ENCODE results near the gene PRKCE.

The PRKCE gene

DNA sequence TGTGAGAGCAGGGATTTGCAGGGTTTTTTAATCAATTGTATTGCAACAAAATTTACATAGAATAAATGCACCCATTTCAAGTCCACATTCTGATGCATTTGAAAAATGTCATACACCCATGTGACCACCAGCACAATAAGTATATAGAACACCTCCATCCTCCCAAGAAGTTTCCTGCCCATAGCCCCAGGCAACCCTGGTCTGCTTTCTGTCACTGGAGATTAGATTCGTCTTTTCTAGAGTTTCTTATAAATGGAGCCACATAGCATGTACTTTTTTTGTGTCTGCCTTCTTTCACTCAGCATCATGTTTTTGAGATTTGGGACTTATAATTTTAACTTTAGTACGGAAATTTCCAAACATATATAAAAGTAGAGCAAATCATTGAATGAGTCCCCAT lies 518.6 kb downstream of the PRKCE start:
- DNase-seq (ENCODE audit: low read depth): no peak

DNA sequence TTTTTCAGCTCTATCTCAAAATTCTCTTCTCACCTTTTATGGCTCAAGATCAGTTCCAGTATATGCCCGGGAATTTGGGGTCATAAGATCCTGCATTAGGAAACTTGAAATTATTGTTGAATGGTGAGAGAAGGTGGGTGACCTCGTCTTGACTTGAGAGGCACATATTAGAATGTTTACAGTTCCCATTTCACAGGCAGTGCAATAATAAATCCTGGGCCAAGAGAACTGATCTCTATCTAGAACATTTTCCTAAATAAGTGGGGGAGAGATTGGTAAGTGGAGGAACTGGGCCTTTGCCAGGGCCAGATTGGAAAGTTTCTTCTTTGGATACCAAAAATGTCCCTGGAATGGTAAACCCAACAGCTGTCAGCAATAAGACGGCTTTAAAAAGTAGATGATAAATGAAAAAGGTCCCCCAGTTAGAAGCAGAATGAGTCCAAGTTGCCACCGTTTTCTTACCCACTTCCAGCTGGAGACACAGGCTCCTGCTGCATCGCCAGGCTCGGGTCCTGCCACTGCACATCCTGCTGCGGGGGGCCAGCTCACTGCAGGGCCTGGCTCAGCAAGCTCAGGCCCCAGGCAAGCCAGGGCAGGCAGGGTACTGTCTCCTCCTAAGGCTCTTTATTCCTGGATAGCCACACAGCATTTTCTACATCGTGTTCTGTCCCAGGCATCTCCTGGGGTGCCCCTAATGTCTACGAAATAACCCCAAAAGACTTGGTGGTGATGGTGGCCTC lies 519.3 kb downstream of the PRKCE start:
- DNase-seq (ENCODE audit: low read depth): no peak

DNA sequence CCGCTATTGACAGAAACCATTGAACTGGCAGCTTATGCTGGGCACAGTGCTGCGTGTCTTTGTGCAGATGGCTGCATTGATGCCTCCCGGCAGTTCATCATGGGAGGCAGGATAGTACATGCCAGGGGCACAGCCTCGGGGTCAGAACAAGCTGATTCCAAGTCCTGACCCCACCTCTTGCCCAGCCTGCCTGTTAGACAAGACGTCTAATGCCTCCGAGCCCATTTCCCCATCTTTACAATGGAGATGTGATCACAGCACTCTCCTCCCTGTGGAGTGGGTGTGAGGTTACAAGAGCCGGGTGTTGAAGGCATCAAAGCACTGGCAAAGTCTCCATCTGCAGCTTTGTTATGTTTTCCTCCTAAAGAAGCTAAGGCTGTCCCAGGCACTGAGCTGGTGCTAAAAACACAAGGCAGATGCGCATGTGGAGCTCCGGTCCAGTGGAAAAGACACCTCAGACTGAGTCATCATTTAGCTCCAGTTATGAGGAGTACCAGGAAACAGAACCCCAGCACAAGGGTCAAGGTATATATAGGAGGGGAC lies 520.0 kb downstream of the PRKCE start:
- DNase-seq (ENCODE audit: low read depth): no peak

DNA sequence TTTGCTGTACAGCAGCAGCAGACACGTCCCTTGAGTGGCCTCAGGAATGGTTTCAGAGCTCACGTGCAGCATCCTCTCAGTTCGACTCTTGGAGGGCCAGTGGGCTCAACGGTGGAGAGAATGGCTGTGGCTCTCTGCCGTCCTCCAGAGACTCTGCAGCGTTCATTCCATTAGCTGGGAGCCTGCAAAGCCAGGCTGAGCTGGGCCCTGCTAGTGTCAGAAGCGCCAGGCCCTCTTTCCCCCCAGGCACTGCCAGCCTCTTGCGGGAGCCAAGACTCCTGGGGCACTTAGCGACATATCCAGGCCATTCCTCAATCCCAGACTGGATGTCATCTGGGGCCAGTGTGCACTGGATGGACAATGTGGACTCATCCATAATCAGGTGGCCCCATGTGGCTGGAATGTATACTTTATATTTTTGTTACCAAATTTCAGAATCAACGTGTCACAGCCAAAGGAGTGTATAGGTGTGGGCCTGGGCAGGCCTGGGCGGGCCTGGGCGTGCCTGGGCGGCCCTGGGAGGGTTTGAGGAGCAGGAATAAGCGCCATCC lies 520.6 kb downstream of the PRKCE start:
- no peak for DNase-seq (ENCODE audit: low read depth)

DNA sequence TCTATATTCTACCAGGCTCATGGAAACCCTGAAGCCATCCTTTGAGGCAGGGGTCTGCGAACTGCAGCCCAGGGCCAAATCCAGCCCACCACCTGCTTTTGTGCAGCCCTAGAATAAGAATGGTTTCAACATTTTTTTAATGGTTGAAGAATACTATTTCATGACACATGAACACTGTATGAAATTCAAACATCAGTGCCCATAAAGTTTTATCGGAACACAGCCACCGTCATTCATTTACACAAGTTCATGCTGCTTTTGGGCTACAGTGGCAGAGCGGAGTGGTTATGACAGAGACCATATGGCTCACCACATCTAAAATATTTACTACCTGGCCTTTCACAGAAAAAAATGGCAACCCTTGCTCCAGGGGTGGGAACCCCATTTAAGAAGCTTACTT lies 521.6 kb downstream of the PRKCE start:
- DNase-seq (ENCODE audit: low read depth): no peak

DNA sequence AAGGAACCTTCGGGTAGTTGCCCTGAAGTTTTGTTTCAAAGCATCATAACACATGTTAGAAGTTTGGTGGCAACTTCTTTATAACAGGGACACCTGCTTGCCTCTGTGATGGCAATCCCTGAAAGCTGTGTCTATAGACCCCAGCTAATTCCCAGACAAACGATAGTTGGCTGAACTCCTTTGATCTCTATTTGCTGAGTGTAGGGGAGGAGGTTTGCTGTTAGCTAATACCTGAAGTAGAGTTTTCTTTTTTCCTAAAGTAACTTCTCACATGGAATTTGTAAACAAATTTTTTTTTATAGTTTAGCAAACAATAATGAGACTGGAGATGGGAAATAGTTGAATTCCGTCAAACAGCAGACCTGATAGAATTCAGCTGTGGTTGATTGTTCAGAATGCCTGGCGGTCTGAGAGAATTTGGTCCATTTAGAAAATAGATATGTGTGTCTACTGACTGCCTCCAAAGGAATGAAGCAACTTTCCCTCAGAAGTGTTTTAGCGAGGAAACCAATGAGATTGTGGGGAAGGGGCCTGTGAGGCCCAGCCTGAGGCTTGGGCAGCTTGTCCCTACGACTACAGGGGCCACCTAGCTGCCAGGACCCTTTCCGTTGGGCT lies 522.3 kb downstream of the PRKCE start:
- no peak for DNase-seq (ENCODE audit: low read depth)

DNA sequence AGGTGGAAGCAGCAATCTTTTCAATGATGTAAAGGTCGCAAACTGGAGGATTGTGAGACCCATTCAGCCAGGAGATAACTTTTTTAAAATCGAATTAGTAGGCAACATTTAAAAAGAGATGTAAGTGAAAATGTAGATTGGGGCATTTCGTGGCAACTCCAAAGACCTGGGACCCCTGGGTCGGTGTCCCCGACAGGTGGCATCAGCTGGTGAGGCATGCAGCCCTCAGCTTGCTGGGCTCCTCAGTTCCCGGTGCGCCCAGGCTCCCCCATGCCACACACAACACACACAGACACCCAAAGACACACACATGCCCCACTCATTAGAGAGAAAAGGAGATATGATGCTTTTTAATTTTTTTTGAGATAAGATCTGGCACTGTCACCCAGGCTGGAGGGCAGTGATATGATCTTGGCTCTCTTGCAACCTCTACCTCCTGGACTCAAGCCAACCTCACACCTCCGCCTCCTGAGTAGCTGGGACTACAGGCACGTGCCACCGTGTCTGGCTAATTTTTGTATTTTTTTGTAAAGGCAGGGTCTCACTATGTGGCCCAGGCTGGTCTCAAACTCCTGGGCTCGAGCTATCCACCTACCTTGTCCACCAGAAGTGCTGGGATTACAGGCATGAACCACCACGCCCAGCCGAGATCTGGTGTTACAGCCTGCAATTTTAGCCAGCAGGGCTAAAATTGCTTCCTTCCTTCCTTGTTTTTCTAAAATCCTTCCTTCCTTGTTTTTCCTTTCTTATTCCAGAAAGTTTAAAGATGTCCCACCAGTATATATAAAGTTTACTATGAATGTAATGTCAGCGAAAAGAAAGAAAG lies 523.1 kb downstream of the PRKCE start:
- DNase-seq (ENCODE audit: low read depth): no peak

DNA sequence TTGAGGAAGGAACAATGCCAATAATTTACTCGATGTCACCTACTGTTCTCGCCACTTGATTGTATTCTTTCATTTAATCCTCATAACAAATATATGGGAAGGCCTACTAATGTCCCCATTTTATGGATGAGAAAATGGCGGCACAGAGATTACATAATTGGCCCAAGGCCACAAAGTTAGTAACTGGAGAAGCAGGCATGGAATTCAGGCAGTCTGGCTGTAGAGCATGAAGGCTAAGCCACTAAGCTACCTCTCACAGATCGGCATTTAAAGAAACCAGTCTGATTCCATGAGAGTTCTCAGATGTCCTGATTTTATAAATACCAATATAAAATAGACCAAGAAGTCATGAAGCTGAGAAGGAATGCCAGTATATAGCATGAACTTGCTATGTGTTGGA lies 523.9 kb downstream of the PRKCE start:
- no peak for DNase-seq (ENCODE audit: low read depth)

DNA sequence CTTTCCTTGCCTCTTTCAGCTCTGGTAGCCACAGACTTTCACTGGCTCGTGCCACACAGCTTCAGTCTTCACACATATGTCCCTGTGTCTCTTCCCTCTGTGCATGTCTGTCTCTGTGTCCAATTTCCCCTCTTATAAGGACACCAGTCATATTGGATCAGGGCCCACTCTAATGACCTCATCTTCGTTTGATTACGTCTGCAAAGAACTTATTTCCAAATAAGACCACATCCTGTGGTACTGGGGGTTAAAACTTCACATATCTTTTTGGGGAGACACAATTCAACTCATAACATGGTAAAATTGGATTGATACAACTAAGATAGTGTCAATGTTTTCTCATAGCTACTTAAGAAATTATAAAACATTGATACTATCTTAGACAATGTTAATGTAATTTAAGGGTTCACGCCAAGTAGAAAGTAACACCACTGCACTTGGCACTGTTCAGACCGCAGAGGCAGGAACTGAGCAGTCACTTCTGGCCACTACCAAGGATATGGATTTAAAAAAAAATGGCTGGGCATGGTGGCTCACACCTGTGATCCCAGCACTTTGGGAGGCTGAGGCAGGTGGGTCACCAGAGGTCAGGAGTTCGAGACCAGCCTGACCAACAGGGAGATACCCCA lies 526.1 kb downstream of the PRKCE start:
- DNase-seq (ENCODE audit: low read depth): no peak

DNA sequence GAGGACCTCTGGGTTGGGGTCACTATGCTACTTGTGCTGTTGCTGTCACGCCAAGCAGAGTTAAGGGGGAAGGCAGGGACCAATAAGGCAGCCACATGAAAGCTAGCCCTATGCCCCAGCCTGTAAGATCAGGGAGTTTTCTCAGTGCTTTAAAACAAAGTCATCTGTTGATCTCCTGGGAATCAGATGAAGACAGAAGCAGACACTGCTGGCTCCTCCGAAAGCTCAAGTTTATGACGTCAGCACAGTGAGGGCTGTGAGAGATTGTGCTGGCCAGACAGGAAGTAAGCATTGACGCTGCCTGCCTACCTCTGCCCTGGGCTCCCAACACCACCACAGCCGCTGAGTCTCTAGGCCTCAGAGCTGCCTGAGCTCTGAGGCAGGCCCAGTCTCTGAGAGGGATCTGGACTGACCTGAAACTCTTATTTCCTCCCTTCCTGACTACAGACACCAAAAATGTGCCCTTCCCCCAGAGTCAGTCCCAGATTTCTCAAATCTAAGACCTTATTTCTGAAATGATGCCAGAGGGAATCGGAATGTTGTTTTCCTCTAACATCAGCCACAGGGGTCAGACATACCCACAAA lies 527.7 kb downstream of the PRKCE start:
- peak; percentile 10 for DNase-seq (ENCODE audit: low read depth)

DNA sequence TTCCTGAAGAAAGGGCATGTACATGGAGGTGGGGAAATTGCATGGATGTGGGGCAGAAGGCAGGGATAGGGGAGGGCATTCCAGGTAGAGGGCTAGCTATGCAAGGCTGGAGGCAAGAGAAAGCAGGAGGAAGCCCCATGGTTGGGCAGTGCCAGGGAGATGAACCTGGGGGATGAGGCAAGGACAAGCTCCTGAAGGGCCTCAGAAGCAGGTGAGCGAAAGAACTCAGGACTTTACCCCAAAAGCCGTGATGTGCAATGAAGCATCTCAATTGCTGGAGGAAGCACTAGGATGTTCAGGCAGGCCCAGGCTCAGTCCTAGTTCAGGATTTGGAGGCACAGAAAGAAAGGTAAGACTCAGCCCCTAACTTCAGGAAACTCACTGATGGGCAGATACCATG lies 528.7 kb downstream of the PRKCE start:
- no peak for DNase-seq (ENCODE audit: low read depth)

DNA sequence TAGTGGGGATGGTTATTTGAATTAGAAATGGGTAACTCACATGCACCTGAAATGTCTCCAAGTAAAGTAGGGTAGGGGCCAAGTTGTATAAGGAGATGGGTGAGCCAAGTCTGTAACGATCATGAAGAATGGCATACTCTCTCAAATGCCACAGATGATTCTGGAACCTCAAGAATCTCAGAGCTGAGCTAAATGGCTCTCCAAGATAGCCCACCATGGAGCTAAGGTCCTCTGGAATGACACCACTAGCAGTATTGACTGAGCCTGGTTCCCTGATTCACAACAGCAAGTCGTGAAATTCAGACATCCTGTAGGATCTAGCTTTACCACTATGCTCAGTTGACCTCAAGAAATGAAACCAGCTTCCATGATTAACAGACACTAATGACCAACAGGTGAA lies 529.8 kb downstream of the PRKCE start:
- no peak for DNase-seq (ENCODE audit: low read depth)

DNA sequence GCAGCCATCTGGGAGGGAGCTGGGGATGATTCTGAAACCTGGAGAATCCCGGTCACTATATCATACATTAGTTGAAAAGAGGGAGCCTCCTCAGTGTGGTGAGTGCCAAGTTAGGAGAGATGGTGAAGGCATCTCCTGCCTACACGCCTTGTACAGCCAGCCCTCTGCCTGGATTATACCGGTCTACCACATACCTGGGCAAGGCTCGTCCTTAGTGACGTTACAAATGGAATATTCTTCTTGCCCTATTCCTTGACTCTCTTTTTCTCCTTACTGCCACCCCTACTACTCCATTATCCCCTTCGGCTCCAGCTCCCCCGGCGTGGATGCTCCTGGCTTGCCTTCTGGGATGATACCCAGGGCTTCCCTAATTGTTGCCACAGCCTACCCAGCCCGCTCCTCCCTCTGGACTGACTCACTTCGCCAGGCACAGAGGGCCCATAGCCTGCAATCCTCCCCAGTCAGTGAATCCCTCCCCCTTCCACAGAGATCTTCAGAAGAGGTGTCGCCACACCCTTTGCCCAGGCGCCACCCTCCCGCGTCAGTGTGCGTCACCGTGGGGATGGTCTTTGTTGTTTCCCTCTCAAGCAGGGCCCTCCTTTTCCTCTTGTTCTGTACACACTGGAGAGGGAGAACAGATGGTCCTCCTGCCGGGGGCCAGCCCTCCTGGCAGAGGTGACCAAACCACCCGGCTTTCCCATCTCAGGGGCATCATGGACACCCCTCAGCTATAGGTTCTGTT lies 530.5 kb downstream of the PRKCE start:
- DNase-seq (ENCODE audit: low read depth): no peak

DNA sequence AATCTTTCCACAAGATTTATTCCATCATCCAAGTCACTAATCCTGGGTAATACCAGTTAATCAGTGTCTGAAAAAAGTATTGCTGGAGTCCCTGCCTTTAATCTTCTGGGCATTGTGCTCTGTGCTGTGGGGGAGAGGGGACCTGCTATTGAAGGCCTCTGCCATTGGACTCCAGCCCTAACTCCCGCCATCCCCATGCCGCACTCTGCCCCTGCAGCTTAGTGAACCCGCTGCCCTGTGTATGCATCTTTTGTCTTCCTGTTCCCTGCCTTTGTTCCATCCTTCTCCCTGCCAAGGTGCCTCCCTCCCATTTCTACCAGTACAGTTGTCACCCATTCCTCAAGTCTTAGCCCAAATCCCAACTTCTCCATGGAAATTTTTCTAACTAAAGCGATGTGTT lies 532.0 kb downstream of the PRKCE start:
- DNase-seq (ENCODE audit: low read depth): no peak

DNA sequence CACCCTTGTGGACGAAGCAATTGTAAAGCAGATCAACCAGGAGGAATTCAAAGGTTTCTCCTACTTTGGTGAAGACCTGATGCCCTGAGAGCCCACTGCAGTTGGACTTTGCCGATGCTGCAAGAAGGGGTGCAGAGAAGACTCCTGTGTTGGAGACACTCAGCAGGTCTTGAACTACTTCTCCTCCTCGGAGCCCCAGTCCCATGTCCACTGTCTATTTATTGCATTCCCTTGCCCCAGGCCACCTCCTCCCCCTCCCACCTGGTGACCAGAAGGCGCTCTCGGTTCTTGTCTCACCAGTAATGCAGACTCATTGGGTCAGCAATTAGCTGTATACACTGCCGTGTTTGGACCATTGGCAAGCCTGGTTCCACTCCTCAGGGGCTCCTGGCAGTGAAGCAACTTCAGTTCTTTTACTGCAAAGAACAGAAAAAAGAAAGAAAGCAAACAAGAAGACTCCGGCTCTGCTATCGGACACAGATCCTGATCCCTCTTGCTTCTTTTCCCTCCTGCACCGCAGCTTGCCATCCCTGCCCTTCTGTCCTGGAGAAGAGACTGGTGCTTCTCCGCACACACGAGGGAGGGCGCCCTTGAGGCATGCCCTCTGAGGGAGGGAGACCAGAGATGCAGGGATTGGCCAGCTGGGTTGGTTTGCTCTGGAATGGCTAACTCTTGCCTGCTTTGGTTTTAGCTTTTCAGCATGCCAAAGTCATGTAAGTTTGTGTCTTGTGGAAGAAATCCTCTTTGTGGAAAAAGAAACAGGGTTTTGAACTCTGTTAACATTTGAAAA lies 533.5 kb downstream of the PRKCE start:
- DNase-seq (ENCODE audit: low read depth): no peak

DNA sequence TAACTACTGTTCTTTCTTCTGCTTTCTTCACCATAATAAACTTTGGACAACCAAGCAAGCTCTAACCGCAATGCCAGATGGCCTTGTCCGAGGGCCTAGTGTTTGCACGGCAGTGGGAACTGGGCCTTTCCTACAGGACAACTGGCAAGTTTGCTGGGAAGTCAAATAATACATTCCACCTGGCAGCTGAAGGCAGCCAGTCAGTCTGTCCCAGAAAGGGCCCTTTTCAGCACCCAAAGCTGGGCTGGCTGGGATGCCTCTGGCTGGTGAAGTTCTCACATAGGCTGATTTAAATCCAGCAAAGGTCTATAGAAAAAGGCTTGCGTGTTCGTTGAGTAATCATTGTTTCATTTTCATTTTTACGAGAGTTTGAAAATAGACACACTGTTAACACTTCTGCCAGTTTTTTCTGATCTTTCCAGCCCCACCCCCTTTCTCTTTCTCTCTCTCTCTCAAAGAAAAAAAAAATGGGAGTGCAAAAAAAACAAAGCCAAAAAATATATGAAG lies 535.7 kb downstream of the PRKCE start:
- DNase-seq (ENCODE audit: low read depth): no peak

DNA sequence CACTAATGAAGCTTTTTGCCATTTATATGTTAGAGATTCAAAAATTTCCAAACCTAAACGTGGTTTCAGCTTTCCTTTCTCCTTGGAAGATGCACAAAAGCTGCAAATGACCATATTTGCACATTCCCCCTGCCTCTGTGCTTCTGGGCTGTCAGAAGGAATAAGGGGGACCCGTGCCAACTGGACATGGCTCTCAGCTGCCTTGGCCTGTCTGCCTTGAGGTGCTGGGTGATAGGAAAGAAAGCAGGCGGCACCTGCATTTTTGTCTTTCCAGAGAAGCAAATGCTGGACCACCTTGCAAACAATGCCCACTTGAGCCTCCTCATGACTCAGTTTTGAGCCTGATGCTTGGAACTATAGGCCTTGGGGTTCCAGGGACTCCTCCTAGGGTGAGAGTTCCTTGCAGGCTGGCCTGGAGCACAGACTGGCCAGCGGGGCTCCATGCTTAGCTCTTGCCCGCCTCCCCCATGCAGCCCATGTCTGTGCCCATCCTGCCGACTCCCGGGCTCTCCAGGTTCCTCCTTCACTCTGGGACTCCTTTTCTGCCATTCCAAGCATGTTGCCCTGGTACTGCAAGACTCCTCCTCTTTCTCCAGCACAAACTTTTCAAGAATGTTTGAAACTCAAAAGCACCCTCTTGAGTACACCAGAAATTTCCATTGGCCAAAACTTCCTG lies 536.7 kb downstream of the PRKCE start:
- DNase-seq (ENCODE audit: low read depth): no peak

DNA sequence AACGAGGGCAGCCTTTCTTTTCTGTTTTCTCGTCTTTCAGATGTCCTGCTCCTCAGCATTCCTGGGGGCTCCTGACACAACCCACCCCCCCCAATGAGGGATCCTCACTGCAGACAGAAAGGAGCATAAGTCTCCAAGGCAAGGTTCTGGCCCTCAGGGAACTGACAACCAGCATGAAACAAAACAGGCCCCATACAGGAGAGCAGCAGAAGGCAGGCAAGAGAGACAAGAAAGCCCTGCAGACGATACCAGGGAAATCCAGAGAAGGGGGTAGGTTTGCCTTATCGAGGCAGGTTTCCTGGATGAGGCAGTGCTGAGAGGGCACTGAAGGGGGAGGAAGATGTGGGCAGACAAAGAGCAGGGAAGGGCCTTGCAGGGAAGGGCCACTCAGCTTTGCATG lies 541.9 kb downstream of the PRKCE start:
- no peak for DNase-seq (ENCODE audit: low read depth)

DNA sequence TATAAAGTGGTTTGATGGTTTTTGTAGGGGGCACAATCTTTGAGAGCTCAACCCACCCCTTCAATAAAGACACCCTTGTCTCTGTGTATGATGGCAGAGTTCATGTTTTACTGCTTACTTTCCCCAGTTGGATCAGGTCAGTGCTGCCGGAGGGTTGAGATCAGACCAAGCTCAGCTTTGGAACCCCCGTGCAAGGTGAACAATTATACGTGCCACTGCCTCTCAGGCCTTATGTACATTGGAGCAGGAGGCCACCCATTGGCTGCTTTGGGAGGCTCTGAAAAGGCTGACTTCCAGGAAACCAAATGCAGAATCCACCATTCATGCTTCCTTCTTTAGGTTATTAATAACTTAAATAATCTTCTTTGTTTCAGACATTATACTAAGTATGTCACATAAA lies 542.4 kb downstream of the PRKCE start:
- DNase-seq (ENCODE audit: low read depth): no peak

Measured in stimulated activated CD4-positive, alpha-beta T cell treated with anti-CD3 and anti-CD28 coated beads, Interleukin-2, amount 100 ng/mL, for 4 hours (primary cell).